Right lobe of liver (tissue), 6 donors: ENCODE measurements around the gene LOC101059915.
"Not testable (repeated sequence)": the region's sequence is repeated elsewhere in the genome, so short reads cannot be mapped to it uniquely, and the experiment has no call there.

Experiments used
- ATAC-seq, 4 donors: fragments of 200-7000 bp; cut with Tn5 transposase; one replicate each; pipeline ENCODE4 v1.9.1; 2020; ENCODE audit warnings: mild to moderate bottlenecking in 4 of 4, moderate library complexity in 4 of 4
- DNase-seq, 3 donors: peaks; one replicate each; pipeline ENCODE4 v3.0.0-alpha.2; 2020
- H3K27ac ChIP-seq, 3 donors: fragments of 200-600 bp; one replicate each; pipeline ENCODE4 v1.8.0; 2022
- H3K27me3 ChIP-seq, 2 donors: fragments of 200-600 bp; one replicate each; pipeline ENCODE4 v1.8.0; 2022
- H3K36me3 ChIP-seq, 4 donors: fragments of 200-600 bp; sonication (generic) in 1 of 4; one replicate each; pipeline versions ENCODE4 v1.5.1 to v1.8.0; 2017 to 2022; ENCODE audit warnings: control low read depth in 1 of 4
- H3K4me1 ChIP-seq, 4 donors: fragments of 200-600 bp; sonication (generic) in 1 of 4; one replicate each; pipeline versions ENCODE4 v1.5.1 to v1.8.0; 2017 to 2022; ENCODE audit warnings: control low read depth in 1 of 4
- H3K4me3 ChIP-seq, 3 donors: fragments of 200-600 bp; one replicate each; pipeline ENCODE4 v1.8.0; 2022
- H3K9me3 ChIP-seq, 4 donors: fragments of 200-600 bp; sonication (generic) in 1 of 4; one replicate each; pipeline versions ENCODE4 v1.5.1 to v1.8.0; 2017 to 2022; ENCODE audit warnings: control low read depth in 1 of 4
- POLR2A ChIP-seq: fragments of 450-650 bp; IDR thresholded peaks from one replicate; pipeline ENCODE4 v1.6.1; 2017; ENCODE audit warnings: antibody characterized with exemption, mild to moderate bottlenecking
- WGBS: methylation state at CpG from one replicate; pipeline ENCODE4 v1.1.6; 2018; ENCODE audit warnings: low coverage, low lambda C conversion rate; ENCODE audit not compliant: insufficient coverage; ENCODE audit errors: missing lambda C conversion rate; 5-methylcytosine and 5-hydroxymethylcytosine counted together
- intact Hi-C, 2 donors: fragments of 100-400 bp; cut with DNase I; formaldehyde crosslinking; loops; one replicate each; pipeline versions ENCODE4 v1.11.2 to v1.14.1; 2022
- TF ChIP-seq, protein P1 (sequence below), 4 donors: fragments of 200-600 bp in 3 of 4; fragments of 450-650 bp in 1 of 4; IDR thresholded peaks; one replicate each; pipeline versions ENCODE4 v1.5.1 to v1.8.0; 2016 to 2022; ENCODE audit warnings: antibody characterized with exemption in 4 of 4, mild to moderate bottlenecking in 2 of 4
- donor health status: DM: no; HTN: yes; CAD: no.
- donor health status: DM: no; HTN: no; CAD: no.
- donor health status: DM: no; HTN: no; CAD: no.
- donor health status: DM: no; HTN: yes; CAD: no.
- donor health status: DM: no; HTN: yes; CAD: no.

LOC101059915 gene

GRCh38 chrX:71640002-71640401 is 27.3 kb upstream of the LOC101059915 start:
- no peaks in the 10 kb centered on the region for H3K27me3 ChIP-seq
- H3K4me3 ChIP-seq: no peak overlapping the region
- no peak for DNase-seq
- H3K36me3 ChIP-seq: no peaks in the 10 kb centered on the region
- no peaks in the 10 kb centered on the region for H3K9me3 ChIP-seq
- H3K4me1 ChIP-seq: no peaks in the 10 kb centered on the region
- no peak for TF ChIP-seq POLR2A
- TF ChIP-seq, protein P1, sequence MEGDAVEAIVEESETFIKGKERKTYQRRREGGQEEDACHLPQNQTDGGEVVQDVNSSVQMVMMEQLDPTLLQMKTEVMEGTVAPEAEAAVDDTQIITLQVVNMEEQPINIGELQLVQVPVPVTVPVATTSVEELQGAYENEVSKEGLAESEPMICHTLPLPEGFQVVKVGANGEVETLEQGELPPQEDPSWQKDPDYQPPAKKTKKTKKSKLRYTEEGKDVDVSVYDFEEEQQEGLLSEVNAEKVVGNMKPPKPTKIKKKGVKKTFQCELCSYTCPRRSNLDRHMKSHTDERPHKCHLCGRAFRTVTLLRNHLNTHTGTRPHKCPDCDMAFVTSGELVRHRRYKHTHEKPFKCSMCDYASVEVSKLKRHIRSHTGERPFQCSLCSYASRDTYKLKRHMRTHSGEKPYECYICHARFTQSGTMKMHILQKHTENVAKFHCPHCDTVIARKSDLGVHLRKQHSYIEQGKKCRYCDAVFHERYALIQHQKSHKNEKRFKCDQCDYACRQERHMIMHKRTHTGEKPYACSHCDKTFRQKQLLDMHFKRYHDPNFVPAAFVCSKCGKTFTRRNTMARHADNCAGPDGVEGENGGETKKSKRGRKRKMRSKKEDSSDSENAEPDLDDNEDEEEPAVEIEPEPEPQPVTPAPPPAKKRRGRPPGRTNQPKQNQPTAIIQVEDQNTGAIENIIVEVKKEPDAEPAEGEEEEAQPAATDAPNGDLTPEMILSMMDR (IDR thresholded peaks at IDR 0.05): no peak
- ATAC-seq: no peak
- 63% methylated on average over 4 of the region's 4 CpGs for WGBS
- no peak overlapping the region for H3K27ac ChIP-seq
- intact Hi-C loops: no loop called here

- H3K27me3 ChIP-seq, H3K36me3 ChIP-seq, ATAC-seq, intact Hi-C loops, H3K4me1 ChIP-seq, H3K9me3 ChIP-seq, H3K4me3 ChIP-seq, H3K27ac ChIP-seq, DNase-seq: not testable (repeated sequence)
- WGBS: 55% methylated on average over 5 of the region's 6 CpGs
Measured at GRCh38 chrX:71644406-71644805, 22.9 kb upstream of the LOC101059915 start.

DNA sequence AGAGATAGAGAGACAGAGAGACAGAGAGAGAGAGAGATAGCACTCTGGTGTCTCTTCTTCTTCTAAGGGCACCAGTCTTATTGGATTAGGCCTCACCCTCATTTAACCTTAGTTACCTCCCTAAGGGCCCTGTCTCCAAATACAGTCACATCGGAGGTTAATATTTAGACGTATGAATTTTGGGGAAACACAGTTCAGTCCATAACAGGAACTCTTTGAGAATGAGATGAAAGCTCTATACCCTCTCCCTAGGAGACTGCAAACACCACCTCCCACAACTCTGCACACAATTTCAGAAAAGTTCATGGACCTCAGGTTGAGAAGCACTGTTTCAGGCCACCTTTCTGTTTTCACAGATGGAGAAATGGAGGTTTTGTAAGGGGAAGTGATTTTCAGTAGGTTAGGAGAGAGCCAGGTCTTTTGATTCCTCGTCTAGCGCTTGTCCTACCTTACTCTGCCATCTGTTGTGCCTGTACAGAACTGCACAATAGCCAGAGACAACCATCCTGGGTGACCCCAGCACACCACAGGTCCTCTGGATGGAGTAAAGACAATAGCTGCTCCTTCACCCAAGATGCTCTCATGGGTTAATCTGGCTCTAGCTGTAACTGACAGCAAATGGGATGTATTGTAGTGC is 16.9 kb upstream of the LOC101059915 start:
- no peaks in the 10 kb centered on the region for H3K27me3 ChIP-seq
- no peaks in the 10 kb centered on the region for H3K4me1 ChIP-seq
- no peaks in the 10 kb centered on the region for H3K9me3 ChIP-seq
- peak; percentile 45 to 86 (median 71) for ATAC-seq
- DNase-seq: no peak
- intact Hi-C loops: no loop called here
- 35% methylated on average over 4 of the region's 4 CpGs for WGBS
- H3K36me3 ChIP-seq: no peaks in the 10 kb centered on the region
- H3K4me3 ChIP-seq: no peak overlapping the region
- TF ChIP-seq, protein P1 (IDR thresholded peaks at IDR 0.05): peak in 3 of 4 donors; percentile 15 to 29 (median 19)
- no peak for TF ChIP-seq POLR2A
- H3K27ac ChIP-seq: no peak overlapping the region

DNA sequence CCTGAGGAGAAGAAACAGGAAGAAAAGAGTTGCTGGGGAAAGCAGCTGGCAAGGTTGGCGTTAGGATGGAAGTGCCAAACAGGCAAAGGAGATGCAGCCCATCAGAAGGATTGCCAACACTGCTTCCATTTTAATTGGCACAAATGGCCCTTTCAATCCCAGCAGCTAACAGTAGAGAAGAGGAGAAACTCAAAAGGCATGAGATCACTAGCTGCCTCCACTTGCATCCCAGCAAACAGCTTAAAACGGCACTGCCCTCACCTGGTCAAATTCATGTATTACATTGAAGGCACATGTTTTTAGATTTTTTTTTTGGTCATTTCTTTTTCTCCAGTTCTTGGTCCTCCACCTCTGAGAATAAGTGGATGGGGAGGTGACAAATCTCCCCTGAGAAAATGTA is 14.9 kb upstream of the LOC101059915 start:
- Histone ChIP-seq H3K4me3 (no peak overlapping the region), H3K27me3 (no peaks in the 10 kb centered on the region), H3K27ac (no peak overlapping the region), H3K4me1 (no peaks in the 10 kb centered on the region), H3K9me3 (no peaks in the 10 kb centered on the region), H3K36me3 (no peaks in the 10 kb centered on the region)
- 38% methylated on average over 2 of the region's 2 CpGs for WGBS
- DNase-seq (no peak), ATAC-seq (peak; percentile 74 to 86 (median 84))
- intact Hi-C loops: no loop called here
- TF ChIP-seq, protein P1 (IDR thresholded peaks at IDR 0.05): peak; percentile 49 to 67 (median 63)
- TF ChIP-seq POLR2A: no peak

- no peaks in the 10 kb centered on the region for H3K4me1 ChIP-seq
- no peak overlapping the region for H3K4me3 ChIP-seq
- H3K9me3 ChIP-seq: no peaks in the 10 kb centered on the region
- WGBS: 81% methylated on average over 2 of the region's 2 CpGs
- intact Hi-C loops: no loop called here
- H3K27ac ChIP-seq: no peak overlapping the region
- no peaks in the 10 kb centered on the region for H3K36me3 ChIP-seq
- no peaks in the 10 kb centered on the region for H3K27me3 ChIP-seq
- no peak for TF ChIP-seq POLR2A
- no peak for ATAC-seq
- DNase-seq: no peak
Measured at GRCh38 chrX:71653344-71653743, 14.0 kb upstream of the LOC101059915 start.
